KMS-11 (cell line): Measurements from ENCODE around the gene ARHGEF10L.

Source experiments
- H2AFZ ChIP-seq: fragments of 200-600 bp; sonication (generic); 2 replicates; pipeline ENCODE4 v1.6.1; 2016; ENCODE audit warnings: antibody characterized with exemption, mixed run types, low read depth
- H3K27ac ChIP-seq: fragments of 200-600 bp; sonication (generic); 2 replicates; pipeline ENCODE4 v1.6.1; 2016; ENCODE audit warnings: mild to moderate bottlenecking, mixed run types
- H3K27me3 ChIP-seq: fragments of 200-600 bp; sonication (generic); 2 replicates; pipeline ENCODE4 v1.6.1; 2017; ENCODE audit warnings: mild to moderate bottlenecking, low read depth, mixed run types, moderate library complexity; ENCODE audit not compliant: insufficient read depth
- H3K36me3 ChIP-seq: fragments of 200-600 bp; sonication (generic); 2 replicates; pipeline ENCODE4 v1.6.1; 2017; ENCODE audit warnings: mild to moderate bottlenecking, mixed run types; ENCODE audit not compliant: insufficient read depth
- H3K4me1 ChIP-seq: fragments of 200-600 bp; sonication (generic); 2 replicates; pipeline ENCODE4 v1.6.1; 2016; ENCODE audit warnings: mild to moderate bottlenecking, low read depth, mixed run types; ENCODE audit not compliant: poor library complexity, severe bottlenecking
- H3K4me2 ChIP-seq: fragments of 200-600 bp; sonication (generic); 2 replicates; pipeline ENCODE4 v1.7.0; 2016; ENCODE audit warnings: mild to moderate bottlenecking, mixed run types
- H3K4me3 ChIP-seq: fragments of 200-600 bp; sonication (generic); IDR thresholded peaks from 2 replicates; pipeline ENCODE4 v1.6.1; 2017; ENCODE audit warnings: low read depth, low read length, mixed read lengths; ENCODE audit not compliant: insufficient read depth
- H3K79me2 ChIP-seq: fragments of 200-600 bp; sonication (generic); 2 replicates; pipeline ENCODE4 v1.6.1; 2016; ENCODE audit warnings: low read depth, mixed run types; ENCODE audit not compliant: insufficient read depth
- H3K9ac ChIP-seq: fragments of 200-600 bp; sonication (generic); 2 replicates; pipeline ENCODE4 v1.6.1; 2016; ENCODE audit warnings: mild to moderate bottlenecking, mixed run types
- H4K20me1 ChIP-seq: fragments of 200-600 bp; sonication (generic); 2 replicates; pipeline ENCODE4 v1.6.1; 2016; ENCODE audit warnings: mild to moderate bottlenecking, mixed run types; ENCODE audit not compliant: insufficient read depth
- TF ChIP-seq, protein P1 (sequence below): fragments of 200-600 bp; sonication (generic); conservative IDR thresholded peaks from 2 replicates; pipeline ENCODE4 v1.6.1; 2017; ENCODE audit warnings: low read depth, mild to moderate bottlenecking, antibody characterized with exemption, low read length, moderate library complexity, mixed read lengths

ARHGEF10L gene

DNA sequence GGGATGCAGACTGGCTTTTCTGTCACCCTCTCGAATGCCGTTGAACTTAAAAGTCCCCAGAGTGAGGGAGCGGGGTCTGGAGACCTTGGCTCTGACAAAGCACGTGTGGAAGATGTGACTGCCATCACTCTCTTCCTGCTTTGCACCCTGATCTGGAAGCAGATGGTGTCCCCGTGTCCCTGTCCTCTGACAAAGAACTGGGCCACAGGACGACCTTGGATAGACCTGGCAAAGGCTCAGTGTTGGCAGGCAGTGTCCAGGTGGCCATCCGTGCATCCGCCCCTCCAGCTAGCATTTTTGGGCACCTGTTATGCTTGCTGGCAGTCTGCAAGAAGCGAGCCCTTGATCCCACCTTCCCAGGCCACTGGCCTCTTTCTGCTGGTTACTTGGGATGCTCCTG lies 27.4 kb downstream of the ARHGEF10L start:
- Histone ChIP-seq H2AFZ (no peak overlapping the region), H3K79me2 (no peaks in the 10 kb centered on the region), H3K27ac (no peak overlapping the region), H3K27me3 (peaks cover 12% of the 10 kb centered on the region; the same call in 1 of the 2 replicates), H3K9ac (no peak overlapping the region), H3K4me1 (no peaks in the 10 kb centered on the region), H3K4me3 (no peak overlapping the region), H3K4me2 (no peak overlapping the region), H4K20me1 (no peaks in the 10 kb centered on the region), H3K36me3 (no peaks in the 10 kb centered on the region)
- TF ChIP-seq, protein P1, sequence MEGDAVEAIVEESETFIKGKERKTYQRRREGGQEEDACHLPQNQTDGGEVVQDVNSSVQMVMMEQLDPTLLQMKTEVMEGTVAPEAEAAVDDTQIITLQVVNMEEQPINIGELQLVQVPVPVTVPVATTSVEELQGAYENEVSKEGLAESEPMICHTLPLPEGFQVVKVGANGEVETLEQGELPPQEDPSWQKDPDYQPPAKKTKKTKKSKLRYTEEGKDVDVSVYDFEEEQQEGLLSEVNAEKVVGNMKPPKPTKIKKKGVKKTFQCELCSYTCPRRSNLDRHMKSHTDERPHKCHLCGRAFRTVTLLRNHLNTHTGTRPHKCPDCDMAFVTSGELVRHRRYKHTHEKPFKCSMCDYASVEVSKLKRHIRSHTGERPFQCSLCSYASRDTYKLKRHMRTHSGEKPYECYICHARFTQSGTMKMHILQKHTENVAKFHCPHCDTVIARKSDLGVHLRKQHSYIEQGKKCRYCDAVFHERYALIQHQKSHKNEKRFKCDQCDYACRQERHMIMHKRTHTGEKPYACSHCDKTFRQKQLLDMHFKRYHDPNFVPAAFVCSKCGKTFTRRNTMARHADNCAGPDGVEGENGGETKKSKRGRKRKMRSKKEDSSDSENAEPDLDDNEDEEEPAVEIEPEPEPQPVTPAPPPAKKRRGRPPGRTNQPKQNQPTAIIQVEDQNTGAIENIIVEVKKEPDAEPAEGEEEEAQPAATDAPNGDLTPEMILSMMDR, result no peak

DNA sequence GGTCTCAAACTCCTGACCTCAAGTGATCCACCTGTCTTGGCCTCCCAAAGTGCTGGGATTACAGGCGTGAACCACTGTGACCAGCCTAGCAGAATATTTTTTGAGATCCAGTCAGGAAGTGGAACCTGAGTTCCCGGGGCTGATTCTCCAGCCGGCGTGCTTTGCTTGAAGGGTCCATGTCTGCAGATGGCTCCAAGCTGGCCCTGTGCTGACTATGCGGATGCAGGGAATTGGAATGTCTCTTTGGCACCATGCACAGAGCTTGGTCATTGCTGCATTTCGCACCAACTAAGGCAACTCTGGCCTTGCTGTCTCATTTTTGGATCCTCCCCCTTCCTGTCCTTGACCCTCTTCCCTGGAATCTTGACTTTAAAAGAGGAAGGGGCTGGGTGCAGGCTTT lies 28.1 kb downstream of the ARHGEF10L start:
- Histone ChIP-seq H3K36me3 (no peaks in the 10 kb centered on the region), H3K4me2 (no peak overlapping the region), H3K4me1 (no peaks in the 10 kb centered on the region), H4K20me1 (no peaks in the 10 kb centered on the region), H3K79me2 (no peaks in the 10 kb centered on the region), H2AFZ (no peak overlapping the region), H3K4me3 (no peak overlapping the region), H3K27me3 (peaks cover 12% of the 10 kb centered on the region; the same call in 1 of the 2 replicates), H3K9ac (no peak overlapping the region), H3K27ac (no peak overlapping the region)
- TF ChIP-seq, protein P1, result no peak

DNA sequence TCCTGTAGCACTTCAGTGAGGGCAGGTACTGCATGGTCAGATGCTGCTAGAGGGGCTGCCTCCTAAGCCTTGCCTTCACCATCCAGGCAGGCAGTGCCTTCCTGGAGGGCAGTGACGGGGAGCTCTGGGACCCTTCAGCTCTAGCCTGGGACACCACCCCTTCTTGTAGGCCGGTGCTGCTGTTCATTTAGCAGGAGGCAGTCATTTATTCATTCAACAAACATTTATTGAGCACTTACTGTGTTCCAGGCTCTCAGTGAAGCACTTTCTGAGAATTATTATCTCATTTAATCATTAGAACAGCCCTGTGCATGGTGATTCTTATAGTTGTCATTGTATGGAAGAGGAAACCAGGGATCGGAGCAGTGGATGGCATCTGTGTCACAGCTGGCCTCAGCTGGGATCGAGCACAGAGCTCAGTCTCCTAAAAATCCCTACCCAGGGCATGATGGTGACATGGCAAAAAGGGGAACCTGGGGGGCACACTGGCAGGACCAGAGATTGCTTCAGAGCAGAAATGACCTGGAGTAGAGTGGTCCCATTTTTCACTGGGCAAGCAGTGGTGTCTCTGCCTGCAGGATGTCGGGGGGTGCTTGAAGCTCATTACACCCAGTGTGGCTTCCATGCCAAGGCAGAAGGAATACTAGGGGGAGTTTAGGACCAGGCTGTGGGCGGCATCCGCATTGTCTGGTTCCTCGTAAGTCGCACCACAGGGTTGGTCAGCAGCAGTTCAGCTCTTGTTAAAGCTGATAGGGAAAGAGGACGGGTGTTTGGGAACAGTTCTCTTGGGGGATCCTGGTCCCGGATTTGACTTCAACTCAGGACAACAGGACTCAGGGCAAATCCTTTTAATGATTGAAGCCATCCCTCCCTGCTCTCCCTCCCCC lies 28.8 kb downstream of the ARHGEF10L start:
- H3K4me2 ChIP-seq, result no peak overlapping the region
- no peak overlapping the region for H3K4me3 ChIP-seq
- H3K27ac ChIP-seq, result no peak overlapping the region
- H3K27me3 ChIP-seq, result peaks cover 12% of the 10 kb centered on the region; the same call in 1 of the 2 replicates
- no peaks in the 10 kb centered on the region for H3K79me2 ChIP-seq
- no peaks in the 10 kb centered on the region for H3K4me1 ChIP-seq
- H2AFZ ChIP-seq, result no peak overlapping the region
- no peaks in the 10 kb centered on the region for H4K20me1 ChIP-seq
- no peak overlapping the region for H3K9ac ChIP-seq
- no peaks in the 10 kb centered on the region for H3K36me3 ChIP-seq
- TF ChIP-seq, protein P1, result no peak

DNA sequence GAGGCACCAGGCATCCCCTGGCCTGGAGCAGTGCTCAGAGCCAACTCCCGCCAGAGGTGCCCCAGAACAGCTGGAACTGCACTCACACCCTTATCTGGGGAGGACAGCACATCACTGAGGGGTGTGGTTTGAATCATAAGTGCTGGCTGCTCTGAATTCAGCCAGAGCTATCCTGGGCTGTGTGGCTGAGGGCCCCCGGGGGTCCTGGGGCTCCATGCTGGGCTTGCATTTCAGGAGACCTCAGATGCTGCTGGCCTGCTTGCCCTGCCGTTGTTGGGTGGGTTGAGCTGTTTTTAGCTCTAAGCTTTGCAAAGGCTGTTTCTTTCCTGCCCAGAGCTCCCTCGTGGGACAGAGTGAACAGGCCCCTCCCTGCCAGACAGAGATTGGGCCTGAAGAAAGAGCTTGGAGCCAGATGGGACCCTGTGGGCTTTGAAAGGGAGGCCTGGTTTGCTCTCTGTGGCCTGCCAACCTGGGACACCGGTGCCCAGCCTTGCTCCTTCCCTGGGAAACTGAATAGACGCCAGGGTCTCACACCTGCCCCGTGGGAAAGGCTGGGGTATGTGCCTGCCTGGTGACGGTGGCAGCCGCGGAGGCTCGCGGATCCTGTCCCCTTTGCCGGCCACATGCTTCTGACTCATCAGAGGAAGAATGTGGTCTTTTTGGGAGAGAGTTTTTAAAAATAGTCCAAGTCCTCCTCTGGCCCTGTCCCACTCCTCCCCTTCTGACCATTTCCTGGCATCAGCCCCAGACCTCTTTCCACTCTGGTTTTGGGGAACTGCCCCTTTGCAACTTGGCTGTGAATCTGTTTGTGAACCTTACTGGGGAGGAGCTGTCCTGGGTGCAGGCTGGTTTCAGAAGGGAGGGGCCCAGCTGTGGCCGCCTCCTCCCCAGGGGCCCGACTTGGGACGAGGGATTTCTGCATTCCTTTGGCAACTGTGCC lies 30.0 kb downstream of the ARHGEF10L start:
- H3K4me2 ChIP-seq, result no peak overlapping the region
- H3K27ac ChIP-seq, result no peak overlapping the region
- TF ChIP-seq, protein P1, result no peak
- H3K36me3 ChIP-seq, result no peaks in the 10 kb centered on the region
- no peak overlapping the region for H3K4me3 ChIP-seq
- no peak overlapping the region for H3K9ac ChIP-seq
- H3K4me1 ChIP-seq, result no peaks in the 10 kb centered on the region
- no peak overlapping the region for H2AFZ ChIP-seq
- H3K79me2 ChIP-seq, result no peaks in the 10 kb centered on the region
- no peaks in the 10 kb centered on the region for H4K20me1 ChIP-seq
- peaks cover 10% of the 10 kb centered on the region; the same call in 1 of the 2 replicates for H3K27me3 ChIP-seq
